ENCODE results near the gene ATP6V1F.

ATP6V1F gene, protein sequence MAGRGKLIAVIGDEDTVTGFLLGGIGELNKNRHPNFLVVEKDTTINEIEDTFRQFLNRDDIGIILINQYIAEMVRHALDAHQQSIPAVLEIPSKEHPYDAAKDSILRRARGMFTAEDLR

DNA sequence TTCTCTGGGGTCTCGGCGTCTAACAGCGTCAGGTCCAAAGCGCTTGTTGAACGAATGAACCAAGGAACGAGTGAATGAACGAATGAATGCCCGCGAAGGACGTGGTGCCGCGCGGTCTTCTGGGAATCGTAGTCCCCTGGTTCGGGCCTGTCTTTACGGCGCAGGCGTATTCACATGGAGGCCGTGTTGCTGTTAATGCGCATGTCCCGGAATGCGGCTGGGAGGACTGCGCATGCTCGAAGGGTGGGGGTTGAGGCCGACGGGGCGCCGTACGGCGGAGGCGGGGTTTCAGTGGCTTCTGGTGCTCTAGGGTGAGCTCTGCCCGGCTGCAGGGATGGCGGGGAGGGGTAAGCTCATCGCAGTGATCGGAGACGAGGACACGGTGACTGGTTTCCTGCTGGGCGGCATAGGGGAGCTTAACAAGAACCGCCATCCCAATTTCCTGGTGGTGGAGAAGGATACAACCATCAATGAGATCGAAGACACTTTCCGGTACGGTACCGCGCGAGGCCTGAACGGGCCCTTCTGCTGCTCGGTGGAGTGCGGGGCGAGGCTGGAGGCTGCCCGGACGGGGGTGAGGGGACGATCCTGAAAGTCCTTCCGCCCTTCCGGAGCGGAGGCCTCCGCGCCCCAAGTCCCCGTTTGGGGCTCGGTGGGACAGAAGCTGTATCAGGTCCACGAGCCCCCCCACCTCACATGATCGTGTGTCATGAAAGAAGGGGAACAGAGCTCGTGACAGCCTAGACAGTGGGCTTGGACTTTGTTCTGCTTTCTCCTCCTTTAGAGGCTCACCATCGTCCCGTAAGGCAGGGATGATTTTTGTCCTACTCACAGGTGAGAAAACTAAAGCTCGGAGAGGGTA lies at the start of gene ATP6V1F:
Gene ATP6V1F (plus strand): TSS at position 286 of the 862 bp plus-strand sequence. CDS start 49 bp downstream, at position 335.
- peak; percentile 98 for DNase-seq

DNA sequence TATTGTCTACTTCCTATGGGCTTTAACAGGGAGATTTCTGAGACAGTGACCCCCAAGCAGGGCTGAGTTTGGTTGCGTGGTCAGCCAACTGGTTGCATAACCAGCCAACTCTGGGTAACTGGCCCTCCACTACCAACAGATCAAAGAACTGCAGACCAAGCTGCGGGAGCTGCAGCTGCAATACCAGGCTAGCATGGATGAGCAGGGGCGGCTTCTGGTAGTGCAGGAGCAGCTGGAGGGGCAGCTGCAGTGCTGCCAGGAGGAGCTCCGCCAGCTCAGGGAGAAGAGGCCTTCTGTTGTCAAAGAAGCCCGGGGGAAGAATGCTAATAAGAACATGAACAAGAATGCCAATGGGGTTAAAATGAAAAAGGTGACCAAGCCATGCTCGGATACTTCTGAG lies 48.2 kb upstream of the ATP6V1F start:
- DNase-seq = no peak

DNA sequence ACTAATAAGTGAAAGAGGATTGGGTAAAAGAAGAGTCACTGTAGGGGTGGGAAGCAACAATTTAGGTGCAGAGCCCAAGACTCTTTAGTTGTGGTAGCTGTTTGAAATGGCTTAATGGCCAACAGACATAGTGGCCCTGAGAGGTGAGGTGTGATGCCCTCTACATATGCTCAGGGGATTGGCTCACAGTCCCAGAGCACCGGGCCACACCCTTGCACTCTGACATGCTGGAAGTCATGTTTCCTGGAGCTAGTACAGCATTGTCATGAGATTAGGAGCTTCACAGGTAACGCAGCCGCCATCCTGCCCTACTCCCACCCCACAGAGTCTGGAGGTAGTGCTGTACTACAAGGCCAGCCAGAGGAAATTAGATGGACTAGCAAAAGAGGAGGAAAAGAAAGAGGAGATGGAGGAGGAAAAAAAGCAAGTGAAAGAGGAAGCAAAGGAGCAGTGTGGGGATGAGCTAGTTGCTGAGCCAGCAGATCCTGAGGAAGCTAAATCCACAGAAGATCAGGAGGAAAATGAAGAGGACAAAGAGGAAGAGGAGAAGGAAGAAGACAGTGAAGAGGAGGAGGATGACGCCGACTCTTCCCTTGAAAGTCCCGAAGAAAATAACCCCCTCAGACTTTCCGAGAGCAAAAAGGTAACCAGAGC lies 47.2 kb upstream of the ATP6V1F start:
- no peak for DNase-seq

DNA sequence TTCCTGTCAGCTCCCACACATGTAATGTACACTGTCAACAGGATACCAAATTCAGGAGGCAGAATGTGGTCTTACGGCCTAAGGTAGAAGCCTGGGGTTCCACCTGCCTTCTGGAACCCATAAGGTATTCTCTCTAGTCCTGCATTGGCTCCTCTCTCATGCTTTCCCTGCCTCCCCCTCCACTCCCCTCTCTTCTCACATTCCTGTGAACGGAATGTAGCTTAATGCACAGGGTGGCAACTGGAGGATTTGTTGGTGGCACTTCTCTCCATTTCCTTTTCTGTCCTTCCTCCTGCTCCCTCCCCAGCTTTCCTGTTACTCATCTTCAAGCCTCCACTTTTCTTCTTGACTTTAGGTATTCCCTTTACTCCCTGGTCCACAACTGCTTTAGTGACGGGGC lies 44.0 kb upstream of the ATP6V1F start:
- DNase-seq = no peak

DNA sequence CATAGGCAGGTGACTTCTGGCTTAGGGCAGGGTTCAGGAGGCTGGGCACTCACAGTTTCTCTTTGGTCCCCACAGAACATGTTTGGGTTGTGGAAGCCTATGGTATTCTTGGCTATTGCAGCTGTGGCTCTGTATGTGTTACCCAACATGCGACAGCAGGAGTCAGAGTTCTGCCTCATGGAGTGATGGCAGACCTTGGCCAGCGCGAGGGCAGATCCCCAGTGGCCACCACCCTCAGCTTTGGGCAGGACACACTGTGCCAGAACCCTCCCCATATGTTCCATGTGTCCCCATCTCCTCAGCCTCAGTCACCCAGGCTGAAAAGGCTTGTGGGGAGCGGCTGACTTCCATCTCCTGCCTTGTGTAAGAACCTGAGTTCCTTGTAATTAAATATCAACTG lies 40.9 kb upstream of the ATP6V1F start:
- no peak for DNase-seq

DNA sequence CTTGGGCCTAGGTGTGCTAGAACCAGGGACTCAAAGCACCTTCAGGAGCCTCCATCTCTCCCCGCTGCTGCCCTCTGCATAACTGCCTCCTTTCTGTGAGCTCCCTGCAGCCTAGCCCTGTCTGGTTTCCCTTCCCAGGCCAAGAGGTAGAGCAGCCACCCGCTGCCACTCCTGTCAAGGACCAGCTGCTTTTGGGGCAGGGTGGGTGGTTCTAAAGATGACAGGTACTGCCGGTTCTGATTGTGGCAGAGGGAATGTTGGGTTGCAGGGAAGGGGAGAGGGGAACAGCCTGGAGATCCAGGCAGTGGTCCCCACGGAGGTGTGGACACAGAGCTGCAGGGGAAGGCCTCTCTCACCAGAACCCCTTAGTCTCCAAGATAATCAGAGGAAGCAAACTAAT lies 36.1 kb upstream of the ATP6V1F start:
- no peak for DNase-seq

DNA sequence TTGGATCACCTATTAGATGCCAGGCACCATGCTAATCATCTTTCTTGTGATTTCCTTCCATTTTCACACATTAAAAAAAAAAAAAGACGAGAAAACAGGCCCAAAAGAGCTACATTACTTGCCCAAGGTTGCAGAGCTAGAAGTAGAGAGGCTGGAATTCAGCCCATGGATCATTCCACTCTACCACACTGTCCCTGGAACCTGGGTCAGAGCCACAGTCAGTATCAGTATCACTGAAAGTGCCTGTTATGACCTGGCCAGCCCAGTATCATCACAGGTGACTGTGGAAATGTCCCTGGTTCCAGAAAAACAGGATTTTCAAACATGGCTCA lies 35.8 kb upstream of the ATP6V1F start:
- no peak for DNase-seq

DNA sequence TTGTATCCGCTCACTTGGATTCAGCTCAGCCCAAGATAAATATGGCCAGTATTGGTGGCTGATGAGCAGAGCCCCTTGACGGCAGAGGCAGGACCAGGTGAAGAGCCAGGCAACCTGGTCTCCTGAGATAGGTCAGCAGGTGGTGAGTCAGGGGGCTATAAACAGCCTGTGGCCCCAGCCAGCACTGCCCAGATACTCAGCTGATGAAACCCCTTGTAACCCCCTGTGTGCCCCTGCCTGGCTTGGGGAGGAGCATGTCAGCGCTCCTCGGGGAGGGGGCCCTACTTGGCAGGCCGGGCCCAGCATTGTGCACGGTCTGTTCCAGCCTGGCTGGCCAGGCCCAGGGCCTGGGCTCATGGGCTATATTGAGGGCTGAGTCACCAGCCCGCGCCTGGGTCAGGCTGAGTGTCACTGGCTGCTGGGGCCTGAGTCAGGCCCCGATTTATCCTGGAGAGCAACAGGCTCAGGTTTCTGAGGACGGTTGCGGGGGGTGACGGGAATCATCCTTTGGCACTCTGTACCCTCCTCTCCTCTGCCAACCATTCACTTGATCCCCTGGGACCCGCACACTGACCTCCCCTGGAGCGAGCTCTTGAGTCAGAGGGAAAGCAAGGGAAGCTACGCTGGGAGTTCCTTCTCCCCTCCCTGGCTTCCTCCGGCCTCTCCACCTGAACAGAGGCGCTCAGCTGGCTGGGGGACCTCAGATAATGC lies 35.3 kb upstream of the ATP6V1F start:
- no peak for DNase-seq

DNA sequence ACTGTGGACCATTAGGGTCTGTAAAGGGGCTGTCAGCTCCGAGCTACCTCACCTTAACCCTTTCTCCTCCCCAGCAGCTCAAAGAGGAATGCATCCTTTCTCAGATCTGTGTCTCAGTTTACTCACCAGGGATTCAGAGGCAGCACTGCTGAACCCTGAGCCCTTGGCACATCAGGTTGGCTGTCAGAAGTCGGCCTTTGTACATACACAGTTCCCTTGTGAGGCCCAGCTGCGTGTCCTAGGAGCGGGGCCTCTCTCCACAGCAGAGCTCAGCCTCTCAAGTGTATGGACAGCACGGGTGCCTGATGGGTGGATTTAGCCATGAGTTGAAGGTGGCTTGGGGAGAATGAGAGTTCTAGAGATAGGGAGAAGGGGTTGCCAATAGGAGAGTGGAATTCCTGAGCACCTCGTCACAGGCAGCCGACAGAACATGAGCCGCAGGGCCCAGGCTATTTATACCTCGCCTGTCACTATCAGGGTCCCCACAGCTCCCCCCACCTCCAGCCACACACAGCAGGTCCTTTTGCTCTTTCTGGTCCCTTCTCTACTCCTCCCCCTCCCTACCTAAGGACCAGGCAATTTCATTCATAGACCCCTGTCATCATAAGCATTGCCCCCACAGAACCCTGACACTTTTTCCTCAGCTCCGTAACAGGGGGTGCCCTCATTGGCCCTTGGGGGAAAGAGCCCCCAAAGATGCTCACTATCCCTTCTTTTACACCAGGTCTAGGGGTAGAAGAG lies 34.5 kb upstream of the ATP6V1F start:
- no peak for DNase-seq

DNA sequence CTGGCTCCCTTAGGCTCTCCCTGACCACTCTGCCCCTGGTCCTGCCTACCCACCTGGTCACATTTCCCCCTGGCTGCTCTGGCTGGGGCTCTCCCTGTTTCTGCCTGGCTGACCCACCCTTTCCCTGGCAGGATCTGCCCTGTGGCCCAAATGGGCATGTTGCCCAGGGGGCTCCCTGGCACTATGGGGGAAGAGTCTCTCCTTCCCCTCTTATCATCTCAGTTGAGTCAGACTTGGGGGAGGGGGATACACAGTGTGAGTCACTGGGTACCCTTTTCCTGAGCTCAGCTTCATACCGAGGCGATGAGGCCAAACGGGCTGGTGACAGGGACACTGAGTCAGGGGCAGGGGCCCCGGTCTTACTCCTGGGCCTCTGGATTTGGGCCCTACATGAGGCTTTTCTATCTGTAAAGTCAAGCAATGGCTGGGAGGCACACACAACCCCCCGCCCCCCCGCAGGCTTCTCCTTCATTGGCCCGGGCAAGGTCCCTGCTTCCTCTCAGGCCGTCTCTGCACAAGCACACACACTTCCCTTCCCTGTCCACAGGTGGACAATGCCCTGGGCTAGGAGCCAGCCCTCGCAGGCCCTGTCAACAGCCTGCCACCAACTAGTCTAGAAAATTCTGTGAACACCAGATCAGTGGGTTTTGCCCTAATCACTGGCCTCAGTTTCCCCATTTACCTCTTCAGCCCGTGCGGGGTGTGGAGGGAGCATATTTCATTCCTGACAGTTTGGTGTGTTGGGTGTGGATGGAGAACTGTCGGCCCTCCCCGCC lies 33.1 kb upstream of the ATP6V1F start:
- no peak for DNase-seq

DNA sequence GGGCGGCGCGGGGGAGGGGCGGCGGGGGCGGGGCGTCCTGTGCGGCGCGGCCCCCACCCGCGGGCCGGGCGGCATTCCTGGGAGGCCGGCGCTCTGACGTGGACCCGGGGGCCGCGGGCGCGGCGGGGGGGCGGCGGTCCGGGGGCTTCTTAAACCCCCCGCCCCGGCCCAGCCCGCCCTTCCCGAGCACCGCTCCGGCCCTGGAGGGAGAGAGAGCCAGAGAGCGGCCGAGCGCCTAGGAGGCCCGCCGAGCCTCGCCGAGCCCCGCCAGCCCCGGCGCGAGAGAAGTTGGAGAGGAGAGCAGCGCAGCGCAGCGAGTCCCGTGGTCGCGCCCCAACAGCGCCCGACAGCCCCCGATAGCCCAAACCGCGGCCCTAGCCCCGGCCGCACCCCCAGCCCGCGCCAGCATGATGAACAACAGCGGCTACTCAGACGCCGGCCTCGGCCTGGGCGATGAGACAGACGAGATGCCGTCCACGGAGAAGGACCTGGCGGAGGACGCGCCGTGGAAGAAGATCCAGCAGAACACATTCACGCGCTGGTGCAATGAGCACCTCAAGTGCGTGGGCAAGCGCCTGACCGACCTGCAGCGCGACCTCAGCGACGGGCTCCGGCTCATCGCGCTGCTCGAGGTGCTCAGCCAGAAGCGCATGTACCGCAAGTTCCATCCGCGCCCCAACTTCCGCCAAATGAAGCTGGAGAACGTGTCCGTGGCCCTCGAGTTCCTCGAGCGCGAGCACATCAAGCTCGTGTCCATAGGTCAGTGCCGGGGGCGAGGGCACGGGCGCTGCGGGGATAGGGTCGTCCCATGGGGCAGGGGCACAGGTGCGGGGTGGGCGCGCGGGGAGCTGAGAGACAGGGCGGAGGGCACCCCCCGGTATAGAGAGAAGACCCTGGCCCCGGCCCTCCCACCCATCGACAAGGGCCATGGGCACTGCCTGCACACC lies 32.2 kb upstream of the ATP6V1F start, which contains the start of gene FLNC:
Gene FLNC (plus strand): TSS at position 176 of the 947 bp plus-strand sequence. CDS start 232 bp downstream, at position 408.
- peak; percentile 44 for DNase-seq

DNA sequence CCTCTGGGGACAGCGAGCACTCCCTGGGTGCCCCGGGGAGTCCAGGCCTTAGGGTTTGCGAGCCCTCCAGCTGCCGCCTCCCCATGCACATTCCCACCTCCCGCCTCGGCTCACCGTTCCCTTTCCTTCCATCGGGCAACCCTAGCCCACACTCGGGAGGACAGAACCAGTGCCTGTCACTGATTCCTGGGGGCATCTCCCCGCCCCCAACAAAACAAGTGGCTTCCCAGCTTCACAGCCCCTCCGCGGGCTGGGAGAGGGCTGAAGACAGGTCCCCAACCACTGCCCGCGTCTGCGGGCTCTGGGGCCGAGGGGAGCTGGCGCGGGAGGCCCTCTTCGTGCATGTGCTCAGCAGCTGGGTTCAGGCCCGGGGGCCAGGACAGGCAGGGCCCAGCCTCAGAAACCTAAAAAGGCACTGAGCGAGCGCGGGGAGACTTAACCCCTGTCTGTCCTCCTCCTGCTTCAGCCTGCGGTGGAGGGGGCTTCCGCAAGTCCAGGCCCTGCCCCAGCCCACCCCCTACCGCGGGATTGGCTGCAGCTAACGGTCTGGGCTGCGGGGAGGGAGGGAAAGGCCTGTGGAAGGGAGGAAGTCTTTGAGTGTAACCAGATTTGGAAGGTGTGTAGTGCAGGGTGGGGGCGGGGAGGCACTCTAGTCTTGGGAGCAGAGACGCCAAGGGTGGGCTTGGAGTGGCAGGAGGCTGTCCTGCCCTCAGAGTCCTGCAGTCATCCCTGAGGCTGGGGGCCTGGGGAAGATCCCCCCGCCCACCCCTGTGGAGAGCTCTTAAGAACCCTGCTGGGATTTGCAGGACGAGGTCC lies 31.3 kb upstream of the ATP6V1F start:
- no peak for DNase-seq

DNA sequence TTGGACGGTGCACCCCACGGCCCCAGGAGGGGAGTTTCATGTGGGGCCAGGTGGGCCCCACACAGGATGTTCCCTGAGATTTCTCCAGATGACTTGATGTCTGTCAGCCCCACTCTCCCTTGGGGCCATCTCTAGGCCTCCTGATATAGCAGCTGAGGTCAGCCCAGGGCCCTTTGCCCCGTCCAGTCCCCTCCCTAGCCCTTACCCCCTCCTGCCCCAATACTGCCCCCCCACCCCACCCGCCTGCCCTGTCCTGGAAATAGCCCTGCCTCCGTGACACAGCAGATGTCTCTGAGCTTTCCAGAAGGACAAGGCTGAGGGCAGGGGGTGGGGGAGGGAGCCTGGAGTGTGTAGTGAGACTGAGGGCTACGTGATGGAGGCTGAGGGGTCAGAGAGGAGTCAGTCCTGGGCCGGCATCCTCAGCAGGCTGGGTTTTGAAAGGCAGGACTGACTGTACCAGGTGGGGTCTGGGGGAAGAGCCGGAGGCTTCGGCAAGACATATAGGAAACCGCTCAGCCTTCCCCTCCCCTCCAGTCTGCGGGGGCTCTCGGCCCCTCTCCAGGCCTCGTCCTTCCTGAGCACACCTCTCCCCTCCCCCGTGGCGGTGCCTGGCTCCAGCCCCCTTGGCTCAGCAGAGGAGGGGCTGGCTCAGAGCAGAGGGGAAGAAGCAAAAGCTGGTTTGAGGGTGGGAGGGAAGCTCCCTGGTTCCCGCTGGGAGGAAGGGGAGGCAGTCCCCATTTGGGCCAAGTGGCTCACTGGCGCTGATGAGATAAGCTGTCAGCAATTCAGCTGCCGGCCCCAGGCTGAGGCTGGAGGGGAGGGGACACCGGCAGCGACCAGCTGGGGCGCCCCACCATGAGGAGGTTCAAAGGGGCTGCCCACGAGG lies 30.4 kb upstream of the ATP6V1F start:
- no peak for DNase-seq

DNA sequence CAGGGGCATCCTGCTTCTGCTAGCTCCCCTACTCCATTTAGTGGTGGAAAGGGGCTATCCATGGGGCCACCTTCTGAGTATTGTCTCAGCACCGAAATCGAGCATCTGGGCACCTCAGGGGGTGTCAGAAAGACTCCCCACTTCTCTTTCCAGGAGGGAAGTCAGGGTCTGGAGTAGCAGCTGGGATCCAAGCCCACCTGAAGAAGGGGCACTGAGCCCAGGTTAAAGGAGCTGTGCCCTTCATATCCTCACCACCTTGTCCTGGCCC lies 29.8 kb upstream of the ATP6V1F start:
- DNase-seq = no peak

DNA sequence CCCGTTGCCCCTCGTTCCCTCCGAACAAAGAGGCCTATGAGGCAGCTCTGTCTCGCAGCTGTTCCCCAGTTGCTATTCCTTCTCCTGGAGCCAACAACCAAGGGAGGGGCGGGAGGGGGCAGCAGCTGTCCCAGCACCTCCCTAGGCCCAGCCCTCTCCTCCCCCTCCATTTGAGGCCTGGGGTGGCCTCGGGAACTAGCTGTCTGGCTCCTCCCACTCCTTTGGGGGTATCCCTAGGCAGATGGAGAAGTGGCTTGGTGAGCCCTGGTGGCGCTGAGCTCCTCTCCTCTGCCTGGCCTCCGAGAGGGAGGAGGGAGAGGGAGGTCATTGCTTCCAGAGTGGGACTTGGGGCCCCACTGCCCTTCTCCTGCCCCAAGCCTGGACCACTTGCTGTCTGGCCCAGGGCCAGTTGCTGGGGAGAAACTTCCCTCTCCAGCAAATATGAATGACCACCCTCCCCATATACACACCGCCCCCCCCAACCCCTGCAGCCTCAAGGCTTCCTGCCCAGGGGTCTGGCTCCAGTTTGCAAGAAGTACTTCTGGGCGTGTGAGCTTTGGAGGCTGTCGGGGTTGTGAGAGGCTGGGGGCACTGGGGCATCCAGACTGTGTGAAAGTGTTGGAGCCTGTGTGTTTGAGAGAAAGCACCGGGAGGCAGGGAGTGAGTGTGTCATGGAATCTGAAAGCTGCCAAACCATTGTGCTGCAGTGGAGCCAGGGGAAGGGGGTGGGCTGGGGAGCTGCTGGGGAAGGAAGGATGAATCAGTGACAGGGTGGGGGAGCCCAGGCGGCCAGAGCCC lies 29.3 kb upstream of the ATP6V1F start:
- DNase-seq = no peak

DNA sequence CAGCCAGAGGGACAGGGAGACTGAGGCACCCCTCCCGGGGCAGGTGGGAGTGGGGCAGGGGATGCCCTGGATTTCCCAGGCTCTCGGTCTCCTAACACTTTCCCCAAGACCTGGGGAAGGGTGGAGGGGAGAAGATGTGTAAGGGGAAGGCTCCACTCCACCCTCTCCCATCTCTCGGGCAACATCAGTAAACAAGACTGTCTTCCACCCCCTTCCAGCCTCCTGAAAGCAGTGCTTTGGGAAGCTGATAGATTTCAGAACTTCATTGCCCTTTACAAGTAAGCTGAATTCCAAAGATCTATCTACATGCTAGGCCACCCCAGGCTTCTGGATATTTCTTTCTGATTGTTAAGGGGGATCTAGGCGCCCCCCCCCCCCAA lies 28.7 kb upstream of the ATP6V1F start:
- DNase-seq = no peak

DNA sequence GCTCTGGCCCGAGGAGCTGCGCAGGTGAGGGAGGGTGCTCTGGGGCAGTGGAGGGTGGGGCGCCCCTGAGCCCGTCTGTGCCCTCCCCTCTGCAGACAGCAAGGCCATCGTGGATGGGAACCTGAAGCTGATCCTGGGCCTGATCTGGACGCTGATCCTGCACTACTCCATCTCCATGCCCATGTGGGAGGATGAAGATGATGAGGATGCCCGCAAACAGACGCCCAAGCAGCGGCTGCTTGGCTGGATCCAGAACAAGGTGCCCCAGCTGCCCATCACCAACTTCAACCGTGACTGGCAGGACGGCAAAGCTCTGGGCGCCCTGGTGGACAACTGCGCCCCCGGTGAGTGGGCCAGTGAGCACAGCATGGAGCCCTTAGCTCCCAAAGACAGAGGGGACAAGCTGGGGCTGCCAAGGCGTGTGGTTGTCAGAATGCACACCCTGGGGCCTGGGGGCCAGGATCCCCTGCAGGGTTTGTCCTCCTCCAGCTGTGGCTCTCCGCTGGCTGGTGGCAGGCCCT lies 27.4 kb upstream of the ATP6V1F start:
- no peak for DNase-seq

Measured in activated naive CD4-positive, alpha-beta T cell treated with anti-CD3 and anti-CD28 coated beads, Interleukin-2, amount 50 U/mL, for 16 hours (primary cell).